Ishikawa (cell line): Measurements from ENCODE around the gene RABGAP1L.

Experiments
- CEBPB ChIP-seq: IDR thresholded peaks from 2 replicates; pipeline ENCODE4 v1.6.1; 2012
- CREB1 ChIP-seq: IDR thresholded peaks from 2 replicates; pipeline ENCODE4 v1.6.1; 2012; ENCODE audit warnings: low read depth
- EGR1 ChIP-seq: IDR thresholded peaks from 2 replicates; pipeline ENCODE4 v1.6.1; 2012
- EP300 ChIP-seq: IDR thresholded peaks from 2 replicates; pipeline ENCODE4 v1.6.1; 2012; ENCODE audit warnings: borderline replicate concordance
- FOXM1 ChIP-seq: IDR thresholded peaks from 2 replicates; pipeline ENCODE4 v1.6.1; 2012; ENCODE audit warnings: low read depth, borderline replicate concordance
- MAX ChIP-seq: IDR thresholded peaks from 2 replicates; pipeline ENCODE4 v1.6.1; 2012
- NFIC ChIP-seq: IDR thresholded peaks from 2 replicates; pipeline ENCODE4 v1.6.1; 2012
- RAD21 ChIP-seq: IDR thresholded peaks from 2 replicates; pipeline ENCODE4 v1.6.1; 2012; ENCODE audit warnings: low read depth
- REST ChIP-seq: IDR thresholded peaks from 2 replicates; pipeline ENCODE4 v1.6.1; 2012; ENCODE audit warnings: low read depth, mild to moderate bottlenecking
- TAF1 ChIP-seq: IDR thresholded peaks from 2 replicates; pipeline ENCODE4 v1.6.1; 2012; ENCODE audit warnings: low read depth, mild to moderate bottlenecking
- TCF12 ChIP-seq: IDR thresholded peaks from 2 replicates; pipeline ENCODE4 v1.6.1; 2012; ENCODE audit warnings: low read depth
- TEAD4 ChIP-seq: IDR thresholded peaks from 2 replicates; pipeline ENCODE4 v1.6.1; 2012
- USF1 ChIP-seq: IDR thresholded peaks from 2 replicates; pipeline ENCODE4 v1.6.1; 2012
- YY1 ChIP-seq: IDR thresholded peaks from 2 replicates; pipeline ENCODE4 v1.6.1; 2012; ENCODE audit warnings: low read depth
- ZBTB7A ChIP-seq: IDR thresholded peaks from 2 replicates; pipeline ENCODE4 v1.6.1; 2012; ENCODE audit warnings: low read depth

Gene RABGAP1L

GRCh38 chr1:174414203-174414602 lies 254.9 kb downstream of the RABGAP1L start:
- TF ChIP-seq TCF12: no peak
- TF ChIP-seq EP300: no peak
- no peak for TF ChIP-seq FOXM1
- no peak for TF ChIP-seq YY1
- no peak for TF ChIP-seq ZBTB7A
- no peak for TF ChIP-seq TAF1
- TF ChIP-seq USF1: no peak
- TF ChIP-seq REST: no peak

GRCh38 chr1:174415506-174415905 lies 256.2 kb downstream of the RABGAP1L start:
- TF ChIP-seq TEAD4 (no peak), EP300 (no peak), TCF12 (no peak), EGR1 (no peak), USF1 (no peak), FOXM1 (no peak), NFIC (no peak), REST (no peak), ZBTB7A (no peak), RAD21 (no peak), TAF1 (no peak), MAX (no peak), CEBPB (no peak), YY1 (no peak), CREB1 (no peak)

GRCh38 chr1:174417921-174418320 lies 258.6 kb downstream of the RABGAP1L start:
- TF ChIP-seq EGR1: no peak
- TF ChIP-seq RAD21: no peak
- no peak for TF ChIP-seq ZBTB7A
- no peak for TF ChIP-seq REST
- TF ChIP-seq TCF12: no peak
- no peak for TF ChIP-seq NFIC
- TF ChIP-seq TEAD4: no peak
- no peak for TF ChIP-seq YY1
- no peak for TF ChIP-seq CEBPB
- no peak for TF ChIP-seq MAX
- TF ChIP-seq EP300: no peak
- no peak for TF ChIP-seq TAF1
- no peak for TF ChIP-seq CREB1
- no peak for TF ChIP-seq USF1
- TF ChIP-seq FOXM1: no peak

- TF ChIP-seq TEAD4 (no peak), NFIC (no peak), CEBPB (no peak), MAX (no peak), CREB1 (no peak), EGR1 (no peak), EP300 (no peak), REST (no peak), FOXM1 (no peak)
Measured at GRCh38 chr1:174425121-174425520, 265.8 kb downstream of the RABGAP1L start.
